ENCODE measurements around the gene NAV1.

- no peak for TF ChIP-seq JUND (IDR thresholded peaks at IDR 0.05; ENCODE audit: low read length)
- TF ChIP-seq, protein P1, sequence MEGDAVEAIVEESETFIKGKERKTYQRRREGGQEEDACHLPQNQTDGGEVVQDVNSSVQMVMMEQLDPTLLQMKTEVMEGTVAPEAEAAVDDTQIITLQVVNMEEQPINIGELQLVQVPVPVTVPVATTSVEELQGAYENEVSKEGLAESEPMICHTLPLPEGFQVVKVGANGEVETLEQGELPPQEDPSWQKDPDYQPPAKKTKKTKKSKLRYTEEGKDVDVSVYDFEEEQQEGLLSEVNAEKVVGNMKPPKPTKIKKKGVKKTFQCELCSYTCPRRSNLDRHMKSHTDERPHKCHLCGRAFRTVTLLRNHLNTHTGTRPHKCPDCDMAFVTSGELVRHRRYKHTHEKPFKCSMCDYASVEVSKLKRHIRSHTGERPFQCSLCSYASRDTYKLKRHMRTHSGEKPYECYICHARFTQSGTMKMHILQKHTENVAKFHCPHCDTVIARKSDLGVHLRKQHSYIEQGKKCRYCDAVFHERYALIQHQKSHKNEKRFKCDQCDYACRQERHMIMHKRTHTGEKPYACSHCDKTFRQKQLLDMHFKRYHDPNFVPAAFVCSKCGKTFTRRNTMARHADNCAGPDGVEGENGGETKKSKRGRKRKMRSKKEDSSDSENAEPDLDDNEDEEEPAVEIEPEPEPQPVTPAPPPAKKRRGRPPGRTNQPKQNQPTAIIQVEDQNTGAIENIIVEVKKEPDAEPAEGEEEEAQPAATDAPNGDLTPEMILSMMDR (IDR thresholded peaks at IDR 0.05; ENCODE audit: control extremely low read depth in 1 of 3, insufficient read depth in 1 of 3, low read depth in 1 of 3, low read length in 3 of 3) = no peak
- TF ChIP-seq, protein P2, sequence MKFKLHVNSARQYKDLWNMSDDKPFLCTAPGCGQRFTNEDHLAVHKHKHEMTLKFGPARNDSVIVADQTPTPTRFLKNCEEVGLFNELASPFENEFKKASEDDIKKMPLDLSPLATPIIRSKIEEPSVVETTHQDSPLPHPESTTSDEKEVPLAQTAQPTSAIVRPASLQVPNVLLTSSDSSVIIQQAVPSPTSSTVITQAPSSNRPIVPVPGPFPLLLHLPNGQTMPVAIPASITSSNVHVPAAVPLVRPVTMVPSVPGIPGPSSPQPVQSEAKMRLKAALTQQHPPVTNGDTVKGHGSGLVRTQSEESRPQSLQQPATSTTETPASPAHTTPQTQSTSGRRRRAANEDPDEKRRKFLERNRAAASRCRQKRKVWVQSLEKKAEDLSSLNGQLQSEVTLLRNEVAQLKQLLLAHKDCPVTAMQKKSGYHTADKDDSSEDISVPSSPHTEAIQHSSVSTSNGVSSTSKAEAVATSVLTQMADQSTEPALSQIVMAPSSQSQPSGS (IDR thresholded peaks at IDR 0.05; ENCODE audit: low read length) = no peak
- TF ChIP-seq POLR2AphosphoS5 (IDR thresholded peaks at IDR 0.05; ENCODE audit: low read depth, low read length) = no peak
- TF ChIP-seq RNF2 (IDR thresholded peaks at IDR 0.05; ENCODE audit: borderline replicate concordance, low read depth, low read length, missing control alignments, poor library complexity, severe bottlenecking) = no peak
- no peak for TF ChIP-seq GABPA (IDR thresholded peaks at IDR 0.05; ENCODE audit: borderline replicate concordance, insufficient read depth, low read length)
- TF ChIP-seq SP1 (IDR thresholded peaks at IDR 0.05; ENCODE audit: low read depth, low read length) = no peak
- no peak for TF ChIP-seq JUN (IDR thresholded peaks at IDR 0.05; ENCODE audit: low read depth, low read length)
- no peak for TF ChIP-seq EP300 (IDR thresholded peaks at IDR 0.05; ENCODE audit: borderline replicate concordance in 1 of 2, low read depth in 2 of 2, low read length in 2 of 2)
- no peak for TF ChIP-seq TEAD4 (IDR thresholded peaks at IDR 0.05; ENCODE audit: low read depth, low read length)
- TF ChIP-seq SIN3A (conservative IDR thresholded peaks at IDR 0.05 in 1 of 2, IDR thresholded peaks at IDR 0.05 in 1 of 2; ENCODE audit: low read depth in 1 of 2, low read length in 2 of 2) = no peak
- TF ChIP-seq POLR2A (IDR thresholded peaks at IDR 0.05; ENCODE audit: control extremely low read depth in 1 of 2, low read depth in 2 of 2, low read length in 2 of 2) = no peak
- TF ChIP-seq CEBPB (IDR thresholded peaks at IDR 0.05; ENCODE audit: low read depth, low read length) = no peak
Observed at GRCh38 chr1:201563406-201563780, 24.5 kb downstream of the NAV1 start.

Data from H1 (cell line).